Smooth muscle cell (in vitro differentiated cells): ENCODE results near the gene RPS27. TPM values are rescaled to one million over a fixed set of nuclear protein-coding genes. Genes with fewer than 3 reads are reported as not detected.
A peak's percentile ranks its signal among the peaks of the same experiment; 100 is the strongest.

Source experiments
- DNase-seq: peaks from one replicate; lab custom pipeline; 2025; ENCODE audit not compliant: unreplicated experiment; lab: John Stamatoyannopoulos, UW
- H2AFZ ChIP-seq: fragments of 200-600 bp; sonication (generic); 2 replicates; pipeline ENCODE4 v1.6.0; 2016; ENCODE audit warnings: antibody characterized with exemption, low read depth, mild to moderate bottlenecking
- H3F3A ChIP-seq: fragments of 200-600 bp; sonication (generic); 2 replicates; pipeline ENCODE4 v1.6.0; 2017; ENCODE audit warnings: antibody characterized with exemption, low read depth
- H3K27ac ChIP-seq: fragments of 200-600 bp; sonication (generic); 2 replicates; pipeline ENCODE4 v1.5.1; 2016; ENCODE audit warnings: low read depth, mild to moderate bottlenecking
- H3K27me3 ChIP-seq: fragments of 200-600 bp; sonication (generic); 2 replicates; pipeline ENCODE4 v1.6.1; 2016; ENCODE audit warnings: low read depth, mild to moderate bottlenecking
- H3K36me3 ChIP-seq: fragments of 200-600 bp; sonication (generic); 2 replicates; pipeline ENCODE4 v1.5.1; 2016; ENCODE audit warnings: low read depth
- H3K4me1 ChIP-seq: fragments of 200-600 bp; sonication (generic); 2 replicates; pipeline ENCODE4 v1.5.1; 2016; ENCODE audit warnings: low read depth
- H3K4me2 ChIP-seq: fragments of 200-600 bp; sonication (generic); 2 replicates; pipeline ENCODE4 v1.6.0; 2016; ENCODE audit warnings: mild to moderate bottlenecking
- H3K4me3 ChIP-seq: fragments of 200-600 bp; sonication (generic); 2 replicates; pipeline ENCODE4 v1.5.1; 2016; ENCODE audit warnings: mild to moderate bottlenecking
- H3K79me2 ChIP-seq: fragments of 200-600 bp; sonication (generic); 2 replicates; pipeline ENCODE4 v1.6.0; 2016; ENCODE audit warnings: low read depth, mild to moderate bottlenecking
- H3K9ac ChIP-seq: fragments of 200-600 bp; sonication (generic); 2 replicates; pipeline ENCODE4 v1.6.0; 2016; ENCODE audit warnings: low read depth
- H3K9me3 ChIP-seq: fragments of 200-600 bp; sonication (generic); replicated peaks from 2 replicates; pipeline ENCODE4 v1.5.1; 2016; ENCODE audit warnings: low read depth
- H4K20me1 ChIP-seq: fragments of 200-600 bp; sonication (generic); 2 replicates; pipeline ENCODE4 v1.6.0; 2016; ENCODE audit warnings: low read depth
- WGBS: methylation state at CpG from one replicate; pipeline ENCODE4 v1.1.7; 2016; ENCODE audit warnings: low lambda C conversion rate; 5-methylcytosine and 5-hydroxymethylcytosine counted together
- polyA plus RNA-seq: library from polyadenylated mRNA; unstranded; fragments of >200 nt; fragmentation: Nextera tagmentation; extraction: Ambion mirVana; gene quantifications from 2 replicates; pipeline ENCODE4 v1.2.1, GENCODE V29; 2016
- total RNA-seq: library from RNA; depleted of rRNA; stranded (reverse); fragments of >200 nt; gene quantifications from 2 replicates; pipeline ENCODE4 v1.2.3, GENCODE V29; 2014
- TF ChIP-seq, protein P1 (sequence below): fragments of 200-600 bp; sonication (generic); IDR thresholded peaks from 2 replicates; pipeline ENCODE4 v1.5.1; 2017; ENCODE audit warnings: borderline replicate concordance, mild to moderate bottlenecking, antibody characterized with exemption; ENCODE audit not compliant: insufficient read depth, poor library complexity, severe bottlenecking

RPS27 gene
- total and polyA plus RNA-seq, 2 experiments from 2014 or later = 1,522 to 3,702 TPM

GRCh38 chr1:153987621-153988020 lies 2.9 kb upstream of the RPS27 start:
- no peaks in the 10 kb centered on the region for H3K27me3 ChIP-seq
- WGBS = 93% methylated on average over 8 of the region's 8 CpGs
- TF ChIP-seq, protein P1, sequence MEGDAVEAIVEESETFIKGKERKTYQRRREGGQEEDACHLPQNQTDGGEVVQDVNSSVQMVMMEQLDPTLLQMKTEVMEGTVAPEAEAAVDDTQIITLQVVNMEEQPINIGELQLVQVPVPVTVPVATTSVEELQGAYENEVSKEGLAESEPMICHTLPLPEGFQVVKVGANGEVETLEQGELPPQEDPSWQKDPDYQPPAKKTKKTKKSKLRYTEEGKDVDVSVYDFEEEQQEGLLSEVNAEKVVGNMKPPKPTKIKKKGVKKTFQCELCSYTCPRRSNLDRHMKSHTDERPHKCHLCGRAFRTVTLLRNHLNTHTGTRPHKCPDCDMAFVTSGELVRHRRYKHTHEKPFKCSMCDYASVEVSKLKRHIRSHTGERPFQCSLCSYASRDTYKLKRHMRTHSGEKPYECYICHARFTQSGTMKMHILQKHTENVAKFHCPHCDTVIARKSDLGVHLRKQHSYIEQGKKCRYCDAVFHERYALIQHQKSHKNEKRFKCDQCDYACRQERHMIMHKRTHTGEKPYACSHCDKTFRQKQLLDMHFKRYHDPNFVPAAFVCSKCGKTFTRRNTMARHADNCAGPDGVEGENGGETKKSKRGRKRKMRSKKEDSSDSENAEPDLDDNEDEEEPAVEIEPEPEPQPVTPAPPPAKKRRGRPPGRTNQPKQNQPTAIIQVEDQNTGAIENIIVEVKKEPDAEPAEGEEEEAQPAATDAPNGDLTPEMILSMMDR = no peak
- H3K9me3 ChIP-seq = no peaks in the 10 kb centered on the region
- H3K79me2 ChIP-seq = peaks cover 29% of the 10 kb centered on the region
- H3K36me3 ChIP-seq = no peaks in the 10 kb centered on the region
- H3K27ac ChIP-seq = no peak overlapping the region
- H3K4me2 ChIP-seq = no peak overlapping the region
- H3K4me1 ChIP-seq = peaks cover 25% of the 10 kb centered on the region
- no peak for DNase-seq
- peaks cover 21% of the 10 kb centered on the region for H4K20me1 ChIP-seq
- peaks cover 4% of the 10 kb centered on the region for H3F3A ChIP-seq
- H2AFZ ChIP-seq = no peak overlapping the region
- no peak overlapping the region for H3K9ac ChIP-seq
- no peak overlapping the region for H3K4me3 ChIP-seq

GRCh38 chr1:153991151-153991630 lies 629 bp downstream of the RPS27 start:
- no peak for DNase-seq
- no peaks in the 10 kb centered on the region for H3K27me3 ChIP-seq
- TF ChIP-seq, protein P1 = no peak
- no peaks in the 10 kb centered on the region for H3K9me3 ChIP-seq
- 9% methylated on average over 9 of the region's 9 CpGs for WGBS
- peaks cover 18% of the 10 kb centered on the region for H3F3A ChIP-seq
- H2AFZ ChIP-seq = no peak overlapping the region
- peaks cover 17% of the 10 kb centered on the region for H3K4me1 ChIP-seq
- H3K79me2 ChIP-seq = peaks cover 16% of the 10 kb centered on the region
- peak overlapping the region; percentile 88 for H3K27ac ChIP-seq
- H3K4me2 ChIP-seq = peak overlapping the region; percentile 89
- peaks cover 35% of the 10 kb centered on the region for H4K20me1 ChIP-seq
- H3K9ac ChIP-seq = peak overlapping the region; percentile 97
- H3K4me3 ChIP-seq = peak overlapping the region; percentile 85
- H3K36me3 ChIP-seq = peaks cover 9% of the 10 kb centered on the region

GRCh38 chr1:153991806-153992205 lies 1.2 kb downstream of the RPS27 start:
- 90% methylated on average over 2 of the region's 2 CpGs for WGBS
- Histone ChIP-seq H3K27ac (peak overlapping the region; percentile 88), H3K9me3 (no peaks in the 10 kb centered on the region), H3K36me3 (peaks cover 9% of the 10 kb centered on the region), H3K27me3 (no peaks in the 10 kb centered on the region), H3K4me2 (peak overlapping the region; percentile 89), H3K4me3 (peak overlapping the region; percentile 85), H4K20me1 (peaks cover 35% of the 10 kb centered on the region), H3K4me1 (peaks cover 12% of the 10 kb centered on the region), H3K9ac (peak overlapping the region; percentile 97), H2AFZ (no peak overlapping the region), H3K79me2 (peaks cover 16% of the 10 kb centered on the region), H3F3A (peaks cover 18% of the 10 kb centered on the region)
- TF ChIP-seq, protein P1 = no peak
- no peak for DNase-seq

- Histone ChIP-seq H3F3A (peaks cover 18% of the 10 kb centered on the region), H3K27me3 (no peaks in the 10 kb centered on the region), H3K79me2 (peaks cover 16% of the 10 kb centered on the region), H3K4me1 (peaks cover 12% of the 10 kb centered on the region), H3K9ac (no peak overlapping the region), H2AFZ (no peak overlapping the region), H3K4me3 (no peak overlapping the region), H3K36me3 (peaks cover 9% of the 10 kb centered on the region), H3K27ac (no peak overlapping the region), H3K4me2 (no peak overlapping the region), H3K9me3 (no peaks in the 10 kb centered on the region), H4K20me1 (peaks cover 35% of the 10 kb centered on the region)
- TF ChIP-seq, protein P1 = no peak
- 96% methylated on average over 3 of the region's 3 CpGs for WGBS
- no peak for DNase-seq
These were observed 4.6 kb downstream of the RPS27 start for GRCh38 chr1:153995202-153995601.
